Neuronal stem cell (in vitro differentiated cells): Measurements from ENCODE around the gene HOXB3.

Experiments used
- DNase-seq: peaks from one replicate; pipeline ENCODE4 v3.0.0-alpha.2; 2013; ENCODE audit warnings: low spot score
- H2AFZ ChIP-seq: one replicate; pipeline ENCODE4 v1.6.1; 2013; ENCODE audit warnings: mild to moderate bottlenecking, low read length, inconsistent platforms
- H2AK5ac ChIP-seq: 2 replicates; pipeline ENCODE4 v1.6.1; 2013; ENCODE audit warnings: low read depth, mild to moderate bottlenecking, inconsistent platforms, low read length, moderate library complexity, mixed read lengths
- H2BK120ac ChIP-seq: 2 replicates; pipeline ENCODE4 v1.6.1; 2013; ENCODE audit warnings: low read depth, mild to moderate bottlenecking, inconsistent platforms, low read length, moderate library complexity, mixed read lengths
- H2BK12ac ChIP-seq: one replicate; pipeline ENCODE4 v1.6.1; 2013; ENCODE audit warnings: low read length, inconsistent platforms
- H2BK15ac ChIP-seq: 2 replicates; pipeline ENCODE4 v1.6.1; 2013; ENCODE audit warnings: mild to moderate bottlenecking, low read length, inconsistent platforms, mixed read lengths
- H2BK5ac ChIP-seq: one replicate; pipeline ENCODE4 v1.6.1; 2013; ENCODE audit warnings: inconsistent platforms, mild to moderate bottlenecking, low read length, moderate library complexity
- H3K14ac ChIP-seq: one replicate; pipeline ENCODE4 v1.6.1; 2013; ENCODE audit warnings: low read length, inconsistent platforms
- H3K18ac ChIP-seq: 2 replicates; pipeline ENCODE4 v1.6.1; 2013; ENCODE audit warnings: low read length, inconsistent platforms
- H3K23ac ChIP-seq: 2 replicates; pipeline ENCODE4 v1.6.1; 2013; ENCODE audit warnings: low read depth, mild to moderate bottlenecking, mixed read lengths, low read length, inconsistent platforms; ENCODE audit not compliant: poor library complexity
- H3K27ac ChIP-seq: replicated peaks from 3 replicates; pipeline ENCODE4 v1.5.1; 2013; ENCODE audit warnings: low read length, inconsistent platforms
- H3K27me3 ChIP-seq, 3 experiments: 2 replicates each; pipeline ENCODE4 v1.6.1; 2013; ENCODE audit warnings: low read length in 3 of 3, mild to moderate bottlenecking in 2 of 3, inconsistent platforms in 1 of 3, low read depth in 1 of 3, mixed read lengths in 1 of 3, moderate library complexity in 1 of 3; ENCODE audit not compliant: control insufficient read depth in 3 of 3, insufficient read depth in 3 of 3
- H3K36me3 ChIP-seq, 2 donors: replicated peaks in 1 of 2; 2 replicates each; pipeline ENCODE4 v1.6.1; 2013; ENCODE audit warnings: low read length in 2 of 2; ENCODE audit not compliant: control insufficient read depth in 2 of 2, insufficient read depth in 2 of 2
- H3K4ac ChIP-seq: 2 replicates; pipeline ENCODE4 v1.6.1; 2013; ENCODE audit warnings: inconsistent platforms, mild to moderate bottlenecking, low read length, moderate library complexity
- H3K4me1 ChIP-seq, 2 donors: 1 replicate in 1 of 2; 2 replicates in 1 of 2; pipeline ENCODE4 v1.6.1; 2013; ENCODE audit warnings: low read length in 2 of 2, low read depth in 1 of 2; ENCODE audit not compliant: control insufficient read depth in 2 of 2, insufficient read depth in 1 of 2
- H3K4me2 ChIP-seq: one replicate; pipeline ENCODE4 v1.6.1; 2013; ENCODE audit warnings: mild to moderate bottlenecking, low read length, inconsistent platforms; ENCODE audit not compliant: insufficient read depth, poor library complexity, severe bottlenecking
- H3K4me3 ChIP-seq, 2 donors: 2 replicates each; pipeline ENCODE4 v1.5.1; 2013; ENCODE audit warnings: low read length in 2 of 2, mild to moderate bottlenecking in 2 of 2, inconsistent platforms in 1 of 2, moderate library complexity in 1 of 2
- H3K79me1 ChIP-seq: one replicate; pipeline ENCODE4 v1.6.1; 2013; ENCODE audit warnings: low read depth, mild to moderate bottlenecking, inconsistent platforms, low read length, moderate library complexity
- H3K9ac ChIP-seq: one replicate; pipeline ENCODE4 v1.6.1; 2013; ENCODE audit warnings: mild to moderate bottlenecking, low read depth, low read length, inconsistent platforms; ENCODE audit not compliant: poor library complexity
- H3K9me3 ChIP-seq, 2 donors: replicated peaks in 1 of 2; 2 replicates each; pipeline versions ENCODE3 to v1.6.1; 2013; ENCODE audit warnings: low read length in 2 of 2, mild to moderate bottlenecking in 2 of 2, inconsistent platforms in 1 of 2, low read depth in 1 of 2, mixed read lengths in 1 of 2, moderate library complexity in 1 of 2; ENCODE audit not compliant: control insufficient read depth in 2 of 2, insufficient read depth in 1 of 2
- H4K8ac ChIP-seq: one replicate; pipeline ENCODE4 v1.6.1; 2013; ENCODE audit warnings: low read depth, mild to moderate bottlenecking, inconsistent platforms, low read length, moderate library complexity
- H4K91ac ChIP-seq: one replicate; pipeline ENCODE4 v1.6.1; 2013; ENCODE audit warnings: low read length, low read depth, mild to moderate bottlenecking, inconsistent platforms; ENCODE audit not compliant: poor library complexity
- WGBS, 2 donors: extraction: QIAGEN DNeasy Blood & Tissue Kit; methylation state at CpG; one replicate each; pipeline ENCODE4 v1.1.7; 2013; ENCODE audit warnings: missing lambda C conversion rate in 2 of 2, mixed read lengths in 1 of 2; ENCODE audit not compliant: insufficient read length in 2 of 2, insufficient replicate concordance in 1 of 2; ENCODE audit errors: extremely low coverage in 2 of 2; 5-methylcytosine and 5-hydroxymethylcytosine counted together

HOXB3 gene

DNA sequence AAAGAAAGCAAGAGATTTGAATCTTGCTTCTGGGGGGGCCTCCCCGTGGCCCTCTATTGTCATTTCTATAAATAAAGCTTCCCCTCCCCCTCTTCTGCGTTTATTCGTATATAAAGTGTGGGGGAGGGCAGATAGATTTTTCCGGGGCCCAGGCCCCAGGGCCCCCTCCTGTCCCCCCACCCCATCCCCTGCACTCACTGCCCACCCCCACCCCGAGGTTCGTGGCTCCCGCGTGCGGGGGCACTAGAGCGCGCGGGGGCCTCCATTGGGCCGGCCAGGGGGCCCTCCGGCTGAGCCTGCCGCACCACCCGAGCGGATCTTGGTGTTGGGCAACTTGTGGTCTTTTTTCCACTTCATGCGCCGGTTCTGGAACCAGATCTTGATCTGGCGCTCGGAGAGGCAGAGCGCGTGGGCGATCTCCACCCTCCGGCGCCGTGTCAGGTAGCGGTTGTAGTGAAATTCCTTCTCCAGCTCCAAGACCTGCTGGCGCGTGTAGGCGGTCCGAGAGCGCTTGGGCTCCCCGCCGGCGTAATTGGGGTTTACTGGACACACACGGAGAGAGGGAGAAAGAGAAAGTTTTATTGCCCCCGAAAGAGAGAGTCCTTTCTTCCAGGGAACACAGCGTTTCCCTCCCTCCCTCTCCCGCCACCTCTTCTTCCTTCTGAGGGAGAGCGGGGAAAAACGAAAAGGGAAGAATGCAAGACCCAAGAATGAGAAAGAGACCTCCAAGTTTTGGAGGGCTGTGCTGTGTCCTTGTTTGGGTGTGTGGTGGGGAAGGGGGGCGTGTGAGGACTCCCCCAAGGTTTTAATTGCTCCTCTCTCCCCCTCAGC is 13.3 kb downstream of the HOXB3 start:
- H2AK5ac ChIP-seq, result no peak overlapping the region
- no CpG with 5 or more reads among the region's 43 CpGs for WGBS, 2 donors
- H3K27ac ChIP-seq, result no peak overlapping the region

DNA sequence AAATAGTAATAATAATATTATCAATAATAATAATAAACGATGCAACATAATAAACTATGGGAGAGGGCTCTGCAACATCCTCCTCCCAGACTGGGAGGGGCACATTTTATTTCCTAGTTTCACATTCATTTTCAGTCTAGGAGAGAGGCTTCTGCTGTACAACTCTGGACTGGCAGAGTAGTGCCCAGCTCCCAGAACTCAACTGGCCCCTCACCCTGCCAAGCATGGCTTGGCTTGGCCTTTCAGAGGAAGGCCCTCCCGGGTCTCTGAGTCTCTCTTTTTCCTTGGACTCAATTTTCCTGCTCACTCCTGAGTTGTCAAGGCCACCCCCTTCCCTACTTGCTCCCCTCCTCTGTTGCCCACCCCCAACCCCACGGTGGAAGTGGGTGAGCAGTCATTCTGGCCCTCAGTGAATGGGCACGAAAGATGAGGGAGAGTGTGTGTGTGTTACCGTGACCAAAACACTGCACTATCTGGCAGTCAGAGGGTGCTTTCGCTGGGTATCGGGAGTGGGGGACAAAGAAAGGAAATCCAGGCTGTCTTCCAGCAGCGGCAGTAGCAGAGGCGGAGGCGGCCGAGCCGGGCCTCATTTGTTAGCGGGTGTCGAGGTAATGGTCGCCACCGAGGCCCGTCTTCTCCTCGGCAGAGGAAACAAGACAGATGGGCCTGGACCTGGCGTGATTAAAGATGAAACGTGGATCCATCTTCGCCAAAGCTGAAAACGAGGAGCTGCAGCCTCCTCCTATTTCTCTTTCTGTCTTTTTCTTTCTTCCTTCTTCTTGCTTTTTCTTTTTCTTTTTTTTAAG is 14.2 kb downstream of the HOXB3 start:
- no peak overlapping the region for H2AK5ac ChIP-seq
- no peak overlapping the region for H3K9ac ChIP-seq
- no peak overlapping the region for H2AFZ ChIP-seq
- H3K4me2 ChIP-seq, result no peak overlapping the region
- no peak for DNase-seq
- no peaks in the 10 kb centered on the region for H3K79me1 ChIP-seq
- H2BK15ac ChIP-seq, result no peak overlapping the region
- no peaks in the 10 kb centered on the region for H3K36me3 ChIP-seq
- no peak overlapping the region for H3K4ac ChIP-seq
- no CpG with 5 or more reads among the region's 22 CpGs for WGBS, 2 donors
- no peak overlapping the region for H2BK5ac ChIP-seq
- H3K18ac ChIP-seq, result no peak overlapping the region
- no peak overlapping the region for H2BK120ac ChIP-seq
- H3K4me1 ChIP-seq, result no peaks in the 10 kb centered on the region
- H4K91ac ChIP-seq, result no peak overlapping the region
- no peak overlapping the region for H3K27ac ChIP-seq
- no peak overlapping the region for H3K23ac ChIP-seq
- H4K8ac ChIP-seq, result no peak overlapping the region
- no peak overlapping the region for H3K4me3 ChIP-seq
- H2BK12ac ChIP-seq, result no peak overlapping the region
- peaks cover 0 to 4% of the 10 kb centered on the region in 2 donors for H3K9me3 ChIP-seq
- peaks cover 77 to 98% (median 97%) of the 10 kb centered on the region in 3 experiments for H3K27me3 ChIP-seq
- no peak overlapping the region for H3K14ac ChIP-seq

More for the DNA sequence above, 13.3 kb downstream of the HOXB3 start:
- Histone ChIP-seq H3K18ac (no peak overlapping the region), H3K4me2 (no peak overlapping the region), H3K79me1 (no peaks in the 10 kb centered on the region), H4K91ac (no peak overlapping the region), H3K4ac (no peak overlapping the region), H3K27me3 (peaks cover 76 to 98% (median 97%) of the 10 kb centered on the region in 3 experiments), H2BK5ac (no peak overlapping the region), H3K4me1 (no peaks in the 10 kb centered on the region), H3K23ac (no peak overlapping the region), H2BK12ac (no peak overlapping the region), H2BK15ac (no peak overlapping the region), H2BK120ac (no peak overlapping the region), H2AFZ (no peak overlapping the region), H4K8ac (no peak overlapping the region), H3K36me3 (no peaks in the 10 kb centered on the region), H3K14ac (no peak overlapping the region), H3K9ac (no peak overlapping the region), H3K9me3 (peaks cover 0 to 4% of the 10 kb centered on the region in 2 donors), H3K4me3 (no peak overlapping the region)
- no peak for DNase-seq

DNA sequence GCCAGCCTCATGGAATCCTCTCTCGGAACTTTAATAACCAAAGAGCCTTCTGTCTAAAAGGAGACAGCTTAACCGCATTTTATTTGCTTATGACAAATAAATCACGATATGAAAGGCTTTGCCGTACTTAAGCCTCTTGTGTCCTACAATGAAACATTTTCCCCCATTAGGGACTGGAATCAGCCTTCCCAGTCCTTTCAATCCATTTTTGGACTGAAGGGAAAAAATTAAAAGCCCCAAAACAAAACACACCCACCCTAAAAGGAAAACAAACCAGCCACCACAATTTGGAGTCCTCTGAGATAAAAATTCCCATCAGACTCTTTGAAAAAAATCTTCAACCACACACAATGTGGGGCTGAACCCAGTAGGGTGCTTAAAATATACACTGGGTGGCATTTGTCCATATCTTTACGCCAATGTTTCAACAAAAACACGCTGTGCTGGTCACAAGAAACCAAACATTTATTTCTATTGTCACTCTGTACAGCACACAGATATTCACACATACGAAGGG is 14.9 kb downstream of the HOXB3 start:
- Histone ChIP-seq H2BK15ac (no peak overlapping the region), H3K27me3 (peaks cover 72 to 98% (median 97%) of the 10 kb centered on the region in 3 experiments), H4K8ac (no peak overlapping the region), H2AK5ac (no peak overlapping the region), H2BK120ac (no peak overlapping the region), H3K18ac (no peak overlapping the region), H3K4me1 (no peaks in the 10 kb centered on the region), H3K4me3 (no peak overlapping the region), H2AFZ (no peak overlapping the region), H3K9me3 (peaks cover 0 to 4% of the 10 kb centered on the region in 2 donors), H2BK12ac (no peak overlapping the region), H3K4ac (no peak overlapping the region), H4K91ac (no peak overlapping the region), H3K4me2 (no peak overlapping the region), H2BK5ac (no peak overlapping the region), H3K36me3 (no peaks in the 10 kb centered on the region), H3K23ac (no peak overlapping the region), H3K14ac (no peak overlapping the region), H3K79me1 (no peaks in the 10 kb centered on the region), H3K27ac (no peak overlapping the region), H3K9ac (no peak overlapping the region)
- no CpG with 5 or more reads among the region's 7 CpGs for WGBS, 2 donors
- DNase-seq, result no peak
